Smooth muscle cell (in vitro differentiated cells): ENCODE data around the gene ST3GAL5. TPM values are rescaled to one million over a fixed set of nuclear protein-coding genes. Genes with fewer than 3 reads are reported as not detected.

Source experiments
- DNase-seq: peaks from one replicate; lab custom pipeline; 2025; ENCODE audit not compliant: unreplicated experiment; lab: John Stamatoyannopoulos, UW
- H2AFZ ChIP-seq: fragments of 200-600 bp; sonication (generic); 2 replicates; pipeline ENCODE4 v1.6.0; 2016; ENCODE audit warnings: antibody characterized with exemption, low read depth, mild to moderate bottlenecking
- H3F3A ChIP-seq: fragments of 200-600 bp; sonication (generic); 2 replicates; pipeline ENCODE4 v1.6.0; 2017; ENCODE audit warnings: antibody characterized with exemption, low read depth
- H3K27ac ChIP-seq: fragments of 200-600 bp; sonication (generic); 2 replicates; pipeline ENCODE4 v1.5.1; 2016; ENCODE audit warnings: low read depth, mild to moderate bottlenecking
- H3K27me3 ChIP-seq: fragments of 200-600 bp; sonication (generic); 2 replicates; pipeline ENCODE4 v1.6.1; 2016; ENCODE audit warnings: low read depth, mild to moderate bottlenecking
- H3K36me3 ChIP-seq: fragments of 200-600 bp; sonication (generic); 2 replicates; pipeline ENCODE4 v1.5.1; 2016; ENCODE audit warnings: low read depth
- H3K4me1 ChIP-seq: fragments of 200-600 bp; sonication (generic); 2 replicates; pipeline ENCODE4 v1.5.1; 2016; ENCODE audit warnings: low read depth
- H3K4me2 ChIP-seq: fragments of 200-600 bp; sonication (generic); 2 replicates; pipeline ENCODE4 v1.6.0; 2016; ENCODE audit warnings: mild to moderate bottlenecking
- H3K4me3 ChIP-seq: fragments of 200-600 bp; sonication (generic); 2 replicates; pipeline ENCODE4 v1.5.1; 2016; ENCODE audit warnings: mild to moderate bottlenecking
- H3K79me2 ChIP-seq: fragments of 200-600 bp; sonication (generic); 2 replicates; pipeline ENCODE4 v1.6.0; 2016; ENCODE audit warnings: low read depth, mild to moderate bottlenecking
- H3K9ac ChIP-seq: fragments of 200-600 bp; sonication (generic); 2 replicates; pipeline ENCODE4 v1.6.0; 2016; ENCODE audit warnings: low read depth
- H3K9me3 ChIP-seq: fragments of 200-600 bp; sonication (generic); replicated peaks from 2 replicates; pipeline ENCODE4 v1.5.1; 2016; ENCODE audit warnings: low read depth
- H4K20me1 ChIP-seq: fragments of 200-600 bp; sonication (generic); 2 replicates; pipeline ENCODE4 v1.6.0; 2016; ENCODE audit warnings: low read depth
- CTCF ChIP-seq: fragments of 200-600 bp; sonication (generic); IDR thresholded peaks from 2 replicates; pipeline ENCODE4 v1.5.1; 2017; ENCODE audit warnings: borderline replicate concordance, mild to moderate bottlenecking, antibody characterized with exemption; ENCODE audit not compliant: insufficient read depth, poor library complexity, severe bottlenecking
- WGBS: methylation state at CpG from one replicate; pipeline ENCODE4 v1.1.7; 2016; ENCODE audit warnings: low lambda C conversion rate; 5-methylcytosine and 5-hydroxymethylcytosine counted together
- polyA plus RNA-seq: library from polyadenylated mRNA; unstranded; fragments of >200 nt; fragmentation: Nextera tagmentation; extraction: Ambion mirVana; gene quantifications from 2 replicates; pipeline ENCODE4 v1.2.1, GENCODE V29; 2016
- total RNA-seq: library from RNA; depleted of rRNA; stranded (reverse); fragments of >200 nt; gene quantifications from 2 replicates; pipeline ENCODE4 v1.2.3, GENCODE V29; 2014

Gene ST3GAL5
- total and polyA plus RNA-seq, 2 experiments from 2014 or later: 10.9 to 26.4 TPM

- 71% methylated on average over 22 of the region's 22 CpGs for WGBS
- no peak for TF ChIP-seq CTCF
- no peak overlapping the region for H3K4me3 ChIP-seq
- H3K9ac ChIP-seq: no peak overlapping the region
- no peak overlapping the region for H2AFZ ChIP-seq
- H3K9me3 ChIP-seq: no peaks in the 10 kb centered on the region
- H3K4me2 ChIP-seq: peak overlapping the region; percentile 17
- no peaks in the 10 kb centered on the region for H4K20me1 ChIP-seq
- H3K79me2 ChIP-seq: no peaks in the 10 kb centered on the region
- no peak overlapping the region for H3K27ac ChIP-seq
- H3K27me3 ChIP-seq: no peaks in the 10 kb centered on the region
- DNase-seq: no peak
- H3K36me3 ChIP-seq: no peaks in the 10 kb centered on the region
- peaks cover 12% of the 10 kb centered on the region for H3K4me1 ChIP-seq
- H3F3A ChIP-seq: no peaks in the 10 kb centered on the region
Measured at GRCh38 chr2:85796341-85797262, 92.2 kb downstream of the ST3GAL5 start.

- H3K36me3 ChIP-seq: no peaks in the 10 kb centered on the region
- H3K4me2 ChIP-seq: peak overlapping the region; percentile 17
- H3K27ac ChIP-seq: no peak overlapping the region
- no peaks in the 10 kb centered on the region for H3K9me3 ChIP-seq
- H3K27me3 ChIP-seq: no peaks in the 10 kb centered on the region
- H3K4me3 ChIP-seq: no peak overlapping the region
- TF ChIP-seq CTCF: no peak
- DNase-seq: no peak
- no peaks in the 10 kb centered on the region for H3F3A ChIP-seq
- H2AFZ ChIP-seq: no peak overlapping the region
- H4K20me1 ChIP-seq: no peaks in the 10 kb centered on the region
- H3K79me2 ChIP-seq: no peaks in the 10 kb centered on the region
- WGBS: 92% methylated on average over 6 of the region's 6 CpGs
- H3K9ac ChIP-seq: no peak overlapping the region
- H3K4me1 ChIP-seq: peaks cover 12% of the 10 kb centered on the region
Measured at GRCh38 chr2:85796046-85796340, 92.8 kb downstream of the ST3GAL5 start.

GRCh38 chr2:85795331-85796045 is 93.3 kb downstream of the ST3GAL5 start:
- no peaks in the 10 kb centered on the region for H3K9me3 ChIP-seq
- H3K27ac ChIP-seq: no peak overlapping the region
- H3K27me3 ChIP-seq: no peaks in the 10 kb centered on the region
- DNase-seq: no peak
- TF ChIP-seq CTCF: no peak
- H2AFZ ChIP-seq: no peak overlapping the region
- H3K4me1 ChIP-seq: peaks cover 12% of the 10 kb centered on the region
- no peaks in the 10 kb centered on the region for H3F3A ChIP-seq
- no peaks in the 10 kb centered on the region for H3K36me3 ChIP-seq
- WGBS: 91% methylated on average over 18 of the region's 20 CpGs
- no peak overlapping the region for H3K9ac ChIP-seq
- H4K20me1 ChIP-seq: no peaks in the 10 kb centered on the region
- H3K4me2 ChIP-seq: peak overlapping the region; percentile 24
- no peak overlapping the region for H3K4me3 ChIP-seq
- no peaks in the 10 kb centered on the region for H3K79me2 ChIP-seq
